B cell (primary cell): ENCODE measurements around the gene ZBTB4. TPM values are rescaled to one million over a fixed set of nuclear protein-coding genes. Genes with fewer than 3 reads are reported as not detected.

Experiments
- ATAC-seq: fragments of 200-7000 bp; cut with Tn5 transposase; one replicate; pipeline ENCODE4 v1.10.0; 2021; ENCODE audit warnings: low read depth, mild to moderate bottlenecking, moderate number of reproducible peaks, moderate library complexity
- CTCF ChIA-PET: fragments of 350-600 bp; sonication (Branson Sonifier 250); formaldehyde crosslinking; loops from one replicate; lab custom pipeline; 2021; ENCODE audit warnings: antibody characterized with exemption, inconsistent platforms; lab: Charles Lee
- POLR2A ChIA-PET: fragments of 350-600 bp; sonication (Branson Sonifier 250); formaldehyde crosslinking; loops from one replicate; lab custom pipeline; 2021; ENCODE audit warnings: antibody characterized with exemption; lab: Charles Lee
- DNase-seq: peaks from one replicate; pipeline ENCODE4 v3.0.0; 2013
- H2AFZ ChIP-seq: 2 replicates; pipeline ENCODE4 v1.6.1; 2012; ENCODE audit warnings: mild to moderate bottlenecking, low read depth, low read length; ENCODE audit not compliant: insufficient read depth, poor library complexity, severe bottlenecking
- H3K27ac ChIP-seq, 2 donors: 1 replicate in 1 of 2; 2 replicates in 1 of 2; pipeline ENCODE4 v1.5.1; 2012 to 2013; ENCODE audit warnings: low read length in 2 of 2, mild to moderate bottlenecking in 2 of 2, moderate library complexity in 1 of 2
- H3K27me3 ChIP-seq, 4 experiments: fragments of 200-600 bp in 1 of 4; sonication (generic) in 1 of 4; replicated peaks in 1 of 4; 1 replicate in 2 of 4; 2 replicates in 2 of 4; pipeline versions ENCODE4 v1.6.1 to v1.7.0; 2013 to 2016; ENCODE audit warnings: low read length in 3 of 4, mild to moderate bottlenecking in 2 of 4, mixed read lengths in 1 of 4, moderate library complexity in 1 of 4; ENCODE audit not compliant: insufficient read depth in 4 of 4, control insufficient read depth in 3 of 4; ENCODE audit errors: control extremely low read depth in 1 of 4
- H3K36me3 ChIP-seq, 2 experiments: replicated peaks in 1 of 2; 1 replicate in 1 of 2; 2 replicates in 1 of 2; pipeline versions ENCODE4 v1.6.1 to v1.7.1; 2013; ENCODE audit warnings: low read length in 1 of 2; ENCODE audit not compliant: insufficient read depth in 2 of 2, control insufficient read depth in 1 of 2; ENCODE audit errors: control extremely low read depth in 1 of 2, extremely low read depth in 1 of 2
- H3K4me1 ChIP-seq, 2 donors: fragments of 200-600 bp in 1 of 2; sonication (generic) in 1 of 2; 1 replicate in 1 of 2; 2 replicates in 1 of 2; pipeline versions ENCODE4 v1.5.1 to v1.6.1; 2013 to 2017; ENCODE audit warnings: low read length in 2 of 2; ENCODE audit not compliant: control insufficient read depth in 2 of 2, insufficient read depth in 2 of 2
- H3K4me2 ChIP-seq: replicated peaks from 2 replicates; pipeline ENCODE3; 2012; ENCODE audit warnings: mild to moderate bottlenecking, low read depth, low read length; ENCODE audit not compliant: poor library complexity, severe bottlenecking
- H3K4me3 ChIP-seq, 5 experiments: fragments of 200-600 bp in 1 of 5; sonication (generic) in 1 of 5; 1 replicate in 3 of 5; 2 replicates in 2 of 5; pipeline versions ENCODE4 v1.5.1 to v1.7.0; 2011 to 2016; ENCODE audit warnings: low read length in 4 of 5, mild to moderate bottlenecking in 4 of 5, low read depth in 2 of 5, control low read depth in 1 of 5, moderate library complexity in 1 of 5; ENCODE audit not compliant: insufficient read depth in 1 of 5; ENCODE audit errors: control extremely low read depth in 1 of 5, extremely low read depth in 1 of 5
- H3K79me2 ChIP-seq: fragments of 200-600 bp; sonication (generic); one replicate; pipeline ENCODE4 v1.6.0; 2016; ENCODE audit warnings: low read length; ENCODE audit not compliant: control insufficient read depth, insufficient read depth
- H3K9ac ChIP-seq: fragments of 200-600 bp; sonication (generic); 2 replicates; pipeline ENCODE4 v1.6.1; 2017; ENCODE audit warnings: mild to moderate bottlenecking, low read length, moderate library complexity
- H3K9me3 ChIP-seq, 3 donors: one replicate each; pipeline versions ENCODE4 v1.6.1 to v1.7.1; 2013; ENCODE audit warnings: low read length in 2 of 3; ENCODE audit not compliant: control insufficient read depth in 2 of 3, insufficient read depth in 1 of 3; ENCODE audit errors: control extremely low read depth in 1 of 3
- H4K20me1 ChIP-seq: 2 replicates; pipeline ENCODE4 v1.6.0; 2012; ENCODE audit warnings: mild to moderate bottlenecking, low read length; ENCODE audit not compliant: insufficient read depth, control insufficient read depth, poor library complexity, severe bottlenecking
- H3K27ac Mint-ChIP-seq: one replicate; pipeline ENCODE4 v1.8.0; 2021; ENCODE audit warnings: mixed read lengths
- H3K27me3 Mint-ChIP-seq: one replicate; pipeline ENCODE4 v1.8.0; 2021; ENCODE audit warnings: mixed read lengths
- H3K4me1 Mint-ChIP-seq: one replicate; pipeline ENCODE4 v1.8.0; 2021; ENCODE audit warnings: mixed read lengths
- H3K4me3 Mint-ChIP-seq: one replicate; pipeline ENCODE4 v1.8.0; 2021; ENCODE audit warnings: mixed read lengths
- H3K9me3 Mint-ChIP-seq: one replicate; pipeline ENCODE4 v1.8.0; 2022; ENCODE audit warnings: mixed read lengths; ENCODE audit not compliant: insufficient read depth
- CTCF ChIP-seq: fragments of 200-600 bp; IDR thresholded peaks from one replicate; pipeline ENCODE4 v1.8.0; 2022; ENCODE audit warnings: antibody characterized with exemption, mild to moderate bottlenecking
- EZH2 ChIP-seq: IDR thresholded peaks from 2 replicates; pipeline ENCODE4 v1.6.1; 2012; ENCODE audit warnings: borderline replicate concordance, low read depth, mild to moderate bottlenecking, moderate library complexity, low read length; ENCODE audit not compliant: insufficient read depth, poor library complexity, severe bottlenecking
- WGBS: methylation state at CpG from one replicate; pipeline ENCODE4 v1.1.5; 2013; ENCODE audit warnings: missing lambda C conversion rate; ENCODE audit not compliant: insufficient coverage; 5-methylcytosine and 5-hydroxymethylcytosine counted together
- intact Hi-C: fragments of 100-400 bp; cut with micrococcal nuclease; formaldehyde crosslinking; loops from one replicate; pipeline ENCODE4 v1.10.0; 2022
- polyA plus RNA-seq: library from polyadenylated mRNA; depleted of rRNA; stranded (reverse); fragments of >200 nt; gene quantifications from 2 replicates; pipeline ENCODE4 v1.2.3, GENCODE V29; 2012
- total RNA-seq, 2 donors: library from RNA; stranded (reverse); fragments of 120-200 nt in 1 of 2; gene quantifications; 1 replicate in 1 of 2; 2 replicates in 1 of 2; pipeline versions ENCODE4 v1.2.3 to v1.2.4, GENCODE V29; 2013 to 2022

ZBTB4 gene
- total and polyA plus RNA-seq, 2 donors (not counting 1 experiment from before 2014, with no cell fraction given), result 19.2 to 62.4 TPM

- Mint-ChIP-seq H3K4me3 (no peak overlapping the region), H3K4me1 (no peaks in the 10 kb centered on the region), H3K27ac (no peak overlapping the region), H3K27me3 (peaks cover 4% of the 10 kb centered on the region), H3K9me3 (no peaks in the 10 kb centered on the region)
- ChIA-PET POLR2A (interaction anchor here (0.7 kb wide), 1 partner anchor 14 kb away, joined by 4 read pairs; no protein-coding TSS in a partner anchor), CTCF (no interaction called here)
- Histone ChIP-seq H3K4me2 (no peak overlapping the region), H2AFZ (no peak overlapping the region), H3K36me3 (no peaks in the 10 kb centered on the region), H3K9ac (no peak overlapping the region), H3K4me3 (no peak overlapping the region), H3K4me1 (no peaks in the 10 kb centered on the region), H3K27ac (no peak overlapping the region), H3K9me3 (no peaks in the 10 kb centered on the region), H3K79me2 (no peaks in the 10 kb centered on the region), H3K27me3 (peaks cover 0 to 3% (median 0%) of the 10 kb centered on the region in 4 experiments), H4K20me1 (no peaks in the 10 kb centered on the region)
- intact Hi-C loops, result no loop called here
- ATAC-seq, result no peak
- no peak for DNase-seq
- 91% methylated on average over 10 of the region's 10 CpGs for WGBS
- TF ChIP-seq EZH2 (no peak), CTCF (no peak)
These were observed 49.7 kb downstream of the ZBTB4 start for GRCh38 chr17:7429722-7430121.

- Histone ChIP-seq H2AFZ (no peak within 1 kb of the TSS), H3K36me3 (no peaks in the 10 kb centered on the region), H3K9ac (no peak within 1 kb of the TSS), H3K4me1 (no peaks in the 10 kb centered on the region), H3K27me3 (peaks cover 0 to 3% (median 0%) of the 10 kb centered on the region in 4 experiments), H4K20me1 (no peaks in the 10 kb centered on the region), H3K79me2 (no peaks in the 10 kb centered on the region), H3K9me3 (no peaks in the 10 kb centered on the region), H3K27ac (no peak within 1 kb of the TSS), H3K4me2 (no peak within 1 kb of the TSS), H3K4me3 (no peak within 1 kb of the TSS)
- DNase-seq (no peak), ATAC-seq (no peak)
- intact Hi-C loops, result no loop called here
- Mint-ChIP-seq H3K4me1 (no peaks in the 10 kb centered on the region), H3K27ac (no peak within 1 kb of the TSS), H3K27me3 (peaks cover 4% of the 10 kb centered on the region), H3K4me3 (no peak within 1 kb of the TSS), H3K9me3 (no peaks in the 10 kb centered on the region)
- TF ChIP-seq EZH2, result no peak
- no peak for TF ChIP-seq CTCF
- ChIA-PET CTCF (interaction anchor here (1.0 kb wide), 1 partner anchor 12 kb away, joined by 3 read pairs; no protein-coding TSS in a partner anchor), POLR2A (no interaction called here)
- 86% methylated on average over 4 of the region's 5 CpGs for WGBS
These were observed 50.9 kb downstream of the ZBTB4 start, which contains the start of gene SPEM3 for GRCh38 chr17:7428557-7428956. SPEM3 (plus strand) TSS chr17:7428857; CDS start chr17:7428903, 46 bp downstream.
